G401.6 (cell line): Measurements from ENCODE around the gene BCKDHA.
"Not testable (repeated sequence)": the region's sequence is repeated elsewhere in the genome, so short reads cannot be mapped to it uniquely, and the experiment has no call there.

Experiments used
- FAIRE-seq: peaks from 2 replicates; lab custom pipeline; 2012; peaks lifted over from hg19 to GRCh38; lab: Jason Lieb, UNC

Gene BCKDHA

GRCh38 chr19:41367848-41368301 lies 29.7 kb upstream of the BCKDHA start:
- FAIRE-seq, result no peak

- no peak for FAIRE-seq
These were observed 27.8 kb upstream of the BCKDHA start for GRCh38 chr19:41369769-41370168.

DNA sequence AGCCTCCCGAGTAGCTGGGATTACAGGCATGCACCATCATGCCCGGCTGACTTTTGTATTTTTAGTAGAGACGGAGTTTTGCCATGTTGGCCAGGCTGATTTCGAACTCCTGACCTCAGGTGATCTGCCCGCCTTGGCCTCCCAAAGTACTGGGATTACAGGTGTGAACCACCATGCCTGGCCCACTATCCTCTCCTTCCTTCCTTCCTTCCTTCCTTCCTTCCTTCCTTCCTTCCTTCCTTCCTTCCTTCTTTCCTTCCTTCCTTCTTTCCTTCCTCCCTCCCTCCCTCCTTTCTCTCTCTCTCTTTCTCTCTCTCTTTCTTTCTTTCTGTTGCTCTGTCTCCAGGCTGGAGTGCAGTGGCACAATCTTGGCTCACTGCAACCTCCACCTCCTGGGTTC lies 26.5 kb upstream of the BCKDHA start:
- not testable (repeated sequence) for FAIRE-seq

DNA sequence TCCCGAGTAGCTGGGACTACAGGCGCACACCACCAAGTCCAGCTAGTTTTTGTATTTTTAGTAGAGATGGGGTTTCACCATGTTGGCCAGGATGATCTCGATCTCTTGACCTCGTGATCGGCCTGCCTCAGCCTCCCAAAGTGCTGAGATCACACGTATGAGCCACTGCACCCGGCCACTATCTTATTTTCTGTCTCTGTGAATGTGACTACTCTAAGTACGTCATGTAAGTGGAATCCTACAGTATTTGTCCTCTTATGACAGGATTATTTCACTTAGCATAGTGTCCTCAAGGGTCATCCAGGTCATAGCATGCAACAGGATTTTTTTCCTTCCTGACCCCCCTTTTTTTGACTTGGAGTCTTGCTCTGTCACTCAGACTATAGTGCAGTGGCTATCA lies 26.1 kb upstream of the BCKDHA start:
- no peak for FAIRE-seq

GRCh38 chr19:41372501-41372900 lies 25.1 kb upstream of the BCKDHA start:
- FAIRE-seq, result no peak

DNA sequence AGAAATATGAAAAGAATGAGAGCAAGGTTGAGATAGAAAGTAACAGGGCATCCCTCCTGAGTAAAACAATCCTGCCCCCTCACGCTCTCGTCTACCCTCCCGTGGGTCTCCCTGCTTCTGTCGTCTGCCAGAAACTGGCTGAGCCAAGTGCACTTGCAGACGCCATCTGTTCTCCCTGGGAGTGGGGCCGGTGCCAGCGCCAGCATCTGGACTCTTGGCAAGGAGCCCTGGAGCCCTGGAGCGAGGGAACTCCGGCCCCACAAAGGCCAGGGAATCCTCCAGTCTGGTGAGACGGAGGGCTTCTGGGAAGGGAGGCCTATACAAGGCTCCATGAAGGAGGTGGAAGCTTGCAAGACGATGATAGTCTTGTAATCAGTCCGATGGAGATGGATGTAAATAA lies 23.6 kb upstream of the BCKDHA start:
- no peak for FAIRE-seq

- FAIRE-seq, result no peak
These were observed 21.2 kb upstream of the BCKDHA start, which contains the start of gene TMEM91 for GRCh38 chr19:41376241-41376997. TMEM91 (plus strand) TSS chr19:41376533; CDS start chr19:41378310, 1,777 bp downstream.

GRCh38 chr19:41376998-41377365 lies 20.6 kb upstream of the BCKDHA start:
- no peak for FAIRE-seq

- no peak for FAIRE-seq
These were observed 19.5 kb upstream of the BCKDHA start for GRCh38 chr19:41377977-41378709.

- not testable (repeated sequence) for FAIRE-seq
These were observed 16.1 kb upstream of the BCKDHA start for GRCh38 chr19:41381536-41381935.

DNA sequence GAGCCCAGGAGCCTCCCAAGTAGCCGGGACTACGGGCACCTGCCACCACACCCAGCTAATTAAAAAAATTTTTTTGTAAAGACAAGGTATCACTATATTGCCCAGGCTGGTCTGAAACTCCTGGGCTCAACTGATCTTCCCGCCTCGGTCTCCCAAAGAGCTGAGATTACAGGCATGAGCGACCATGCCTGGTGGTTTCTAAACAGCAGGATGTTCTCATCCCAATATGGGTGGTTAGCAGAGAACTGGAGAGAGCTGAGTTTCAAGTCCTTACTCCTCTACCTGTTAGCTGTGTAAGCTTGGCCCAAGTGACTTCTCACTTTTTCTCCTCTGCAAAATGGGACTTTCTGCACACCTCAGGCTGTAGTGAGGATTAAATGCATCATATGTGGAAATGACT lies 13.3 kb upstream of the BCKDHA start:
- no peak for FAIRE-seq

- FAIRE-seq, result no peak
These were observed 11.2 kb upstream of the BCKDHA start for GRCh38 chr19:41386442-41386841.

GRCh38 chr19:41391618-41392017 lies 6.0 kb upstream of the BCKDHA start:
- no peak for FAIRE-seq

DNA sequence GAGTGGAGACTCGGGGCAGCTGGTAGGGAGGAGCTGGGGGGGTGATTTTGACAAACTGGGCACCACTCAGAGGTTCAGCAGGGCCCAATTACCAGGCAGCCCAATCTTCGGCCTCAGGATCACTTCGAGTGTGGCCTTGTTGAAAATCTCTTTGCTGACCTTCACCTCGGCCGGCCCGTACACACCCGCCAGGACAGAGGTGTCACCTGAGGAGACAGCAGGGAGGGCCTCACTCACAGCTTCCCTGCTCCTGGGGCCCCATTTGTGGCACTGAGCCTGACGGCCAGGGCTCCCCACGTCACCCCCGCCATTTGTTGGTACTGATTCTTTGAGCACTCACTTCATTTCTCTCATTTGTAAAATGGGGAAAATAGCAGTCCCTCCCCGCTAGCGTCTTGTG lies 4.8 kb upstream of the BCKDHA start:
- no peak for FAIRE-seq

GRCh38 chr19:41395355-41395754 lies 2.3 kb upstream of the BCKDHA start:
- FAIRE-seq, result no peak

DNA sequence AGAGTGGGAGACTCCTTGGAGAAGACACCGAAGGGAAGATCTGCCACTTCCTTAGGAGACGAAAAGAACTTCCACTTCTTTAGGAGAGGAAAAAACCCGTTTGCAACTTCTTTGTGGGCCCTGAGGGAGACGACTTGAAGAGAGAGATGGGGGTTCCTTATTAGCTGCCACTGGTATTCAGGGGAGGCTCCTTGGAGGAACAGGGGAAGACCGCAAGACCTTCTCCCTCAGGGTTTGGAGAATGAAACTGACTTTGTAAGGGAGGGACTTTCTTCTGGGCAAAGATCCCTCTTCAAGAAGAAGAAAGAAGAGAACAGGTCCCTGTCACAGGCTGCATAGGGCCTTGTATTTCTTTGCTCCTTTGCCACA lies 416 bp downstream of the BCKDHA start:
- no peak for FAIRE-seq

GRCh38 chr19:41398598-41398997 lies 980 bp downstream of the BCKDHA start:
- no peak for FAIRE-seq

DNA sequence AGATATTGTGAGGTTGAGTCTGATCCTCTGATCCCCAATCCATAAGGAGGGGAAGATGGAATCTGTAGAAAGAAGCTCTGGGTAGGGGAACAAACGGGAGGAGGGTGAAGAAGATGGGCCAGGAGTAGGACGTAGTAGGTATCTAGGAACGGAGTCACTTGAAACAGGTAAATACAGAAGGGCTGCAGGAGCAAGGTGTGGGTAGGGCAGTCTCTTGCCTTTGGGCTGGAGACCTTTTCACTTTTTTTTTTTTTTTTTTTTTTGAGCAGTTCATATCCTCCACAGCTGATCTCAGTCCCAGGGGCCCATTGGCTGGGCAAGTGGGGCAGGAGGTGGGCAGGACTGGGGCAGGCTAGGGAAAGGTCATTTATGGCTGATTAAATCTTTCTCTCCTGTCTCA lies 1.5 kb downstream of the BCKDHA start:
- no peak for FAIRE-seq

DNA sequence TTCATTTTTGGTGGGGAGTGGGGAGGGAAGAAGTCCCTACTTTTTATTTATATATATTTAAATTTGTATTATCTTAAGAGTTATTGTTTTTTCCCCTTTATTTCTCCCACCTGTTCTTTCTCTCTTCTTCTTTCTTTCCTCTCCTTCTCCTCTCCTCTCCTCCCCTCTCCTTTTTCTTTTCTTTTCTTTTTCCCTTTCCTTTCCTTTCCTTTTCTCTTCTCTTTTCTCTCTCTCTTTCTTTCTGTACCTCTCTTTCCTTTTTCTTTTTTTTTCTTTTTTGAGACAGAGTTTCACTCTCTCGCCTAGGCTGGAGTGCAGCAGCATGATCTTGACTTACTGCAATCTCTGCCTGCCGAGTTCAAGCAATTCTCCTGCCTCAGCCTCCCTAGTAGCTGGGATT lies 1.9 kb downstream of the BCKDHA start:
- FAIRE-seq, result no peak

- FAIRE-seq, result no peak
These were observed 3.9 kb downstream of the BCKDHA start for GRCh38 chr19:41401483-41401882.

DNA sequence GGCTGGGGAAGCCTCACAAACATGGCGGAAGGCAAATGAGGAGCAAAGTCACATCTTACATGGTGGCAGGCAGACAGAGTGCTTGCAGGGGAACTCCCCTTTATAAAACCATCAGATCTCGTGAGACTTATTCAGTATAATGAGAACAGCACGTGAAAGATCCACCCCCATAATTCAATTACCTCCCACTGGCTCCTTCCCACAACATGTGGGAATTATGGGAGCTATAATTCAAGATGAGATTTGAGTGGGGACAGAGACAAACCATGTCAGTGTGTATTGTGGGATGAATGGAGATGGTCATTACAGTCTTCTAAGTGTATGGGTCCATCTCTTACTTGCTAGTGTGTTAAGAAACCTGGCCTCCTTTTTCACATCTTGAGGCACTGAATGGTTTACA lies 4.4 kb downstream of the BCKDHA start:
- no peak for FAIRE-seq

- no peak for FAIRE-seq
These were observed 5.8 kb downstream of the BCKDHA start for GRCh38 chr19:41403181-41403970.

DNA sequence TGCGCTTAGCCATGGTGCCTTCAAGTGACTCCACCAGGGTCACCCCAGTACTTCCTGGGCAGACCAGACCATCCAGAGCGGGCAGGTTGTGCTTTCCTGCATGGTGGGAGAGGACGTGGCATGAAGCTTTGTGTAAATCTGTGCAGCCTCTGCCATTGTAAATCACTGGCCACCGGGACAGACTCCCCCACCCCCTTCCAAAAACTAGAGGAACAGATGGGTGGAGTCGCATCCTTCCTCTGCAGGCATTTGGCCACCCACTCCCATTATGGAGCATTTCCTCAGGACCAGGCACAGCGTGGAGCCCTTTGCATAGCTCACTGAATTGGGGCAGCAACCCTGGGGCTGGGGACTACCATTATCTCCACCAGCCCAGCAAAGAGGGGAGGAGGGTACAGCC lies 8.2 kb downstream of the BCKDHA start:
- no peak for FAIRE-seq
